HUDEP-2 (cell line): ENCODE measurements around the gene BNIP5.
"Not testable (repeated sequence)": the region's sequence is repeated elsewhere in the genome, so short reads cannot be mapped to it uniquely, and the experiment has no call there.

ENCODE experiments used
- DNase-seq, 76 experiments: peaks; one replicate each; lab custom pipeline; 2025; ENCODE audit not compliant: unreplicated experiment in 76 of 76; lab: John Stamatoyannopoulos, UW

The BNIP5 gene

DNA sequence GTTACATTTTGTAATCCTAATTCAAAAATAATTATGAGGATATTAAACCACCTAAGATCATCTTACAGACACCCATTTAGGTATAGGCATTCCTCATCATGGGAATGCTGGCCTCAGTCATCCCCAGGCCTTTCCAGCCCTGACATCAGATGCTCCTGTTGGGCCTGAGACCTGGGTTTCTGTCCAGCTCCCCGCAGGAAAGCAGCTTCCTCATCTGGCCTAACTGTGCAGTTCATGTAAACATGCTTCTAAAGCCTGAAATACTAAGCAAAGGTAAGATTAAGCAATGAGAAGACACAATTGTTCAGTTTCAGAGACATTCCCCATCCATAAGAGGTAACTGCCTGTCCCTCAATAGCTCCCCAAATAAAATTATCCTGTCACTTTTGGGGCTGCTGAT, 31.7 kb upstream of the BNIP5 start:
- no peak for DNase-seq

DNA sequence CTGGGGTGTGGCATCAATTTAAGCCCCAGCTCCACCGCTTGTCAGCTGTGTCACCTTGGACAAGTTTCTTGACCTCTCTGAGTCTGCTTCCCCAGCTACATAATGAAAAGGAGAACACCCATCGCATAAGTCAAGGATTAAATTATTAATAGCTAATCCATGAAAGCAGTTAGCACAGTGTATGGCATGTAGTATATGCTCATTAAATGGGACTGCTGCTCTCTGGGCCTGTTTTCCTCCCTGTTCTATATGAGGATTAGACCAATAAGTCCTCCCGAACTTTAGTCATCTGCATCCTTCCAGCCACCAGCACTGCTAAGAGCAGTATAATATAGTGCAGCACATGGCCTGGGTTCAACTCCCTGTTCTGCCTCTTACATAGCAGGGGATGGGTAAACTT, 31.1 kb upstream of the BNIP5 start:
- no peak for DNase-seq

DNA sequence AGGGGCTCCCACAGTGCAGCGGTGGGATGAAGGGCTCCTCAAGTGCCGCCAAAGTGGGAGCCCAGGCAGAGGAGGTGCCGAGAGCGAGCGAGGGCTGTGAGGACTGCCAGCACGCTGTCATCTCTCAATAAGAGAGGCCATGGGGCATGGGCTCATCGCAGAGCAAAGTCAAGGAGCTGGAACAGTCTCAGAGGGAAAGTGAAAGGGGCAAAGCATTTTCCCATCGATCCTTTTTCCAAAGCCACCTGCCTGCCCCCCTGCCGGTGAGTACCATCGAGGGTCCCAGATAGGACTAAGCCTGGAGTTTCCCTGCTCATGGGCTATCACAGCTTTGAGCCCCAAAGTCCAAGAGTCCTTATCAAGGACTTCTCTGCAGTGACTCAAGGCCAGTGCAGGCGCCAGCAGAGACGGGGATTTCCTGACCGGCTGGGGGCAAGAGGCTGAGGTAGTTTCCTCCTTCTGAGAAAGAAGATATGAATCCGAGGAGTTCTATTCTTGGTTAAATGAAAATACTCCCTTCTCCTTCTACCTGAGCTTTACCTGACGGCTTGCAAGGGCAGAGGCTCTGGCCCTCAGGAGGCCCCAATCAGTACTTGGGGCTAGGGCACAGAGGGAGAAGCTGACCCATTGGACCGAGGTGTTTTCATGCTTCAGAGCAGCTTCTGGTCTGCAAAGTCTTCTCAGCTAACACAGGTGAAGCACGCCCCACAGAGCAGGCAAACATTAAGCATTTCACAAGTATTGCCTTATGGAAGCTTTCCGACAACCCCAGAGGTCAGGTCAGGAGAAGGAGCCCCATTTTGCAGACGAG, 28.2 kb upstream of the BNIP5 start:
- DNase-seq = peak in 1 of 76 experiments; percentile 20

DNA sequence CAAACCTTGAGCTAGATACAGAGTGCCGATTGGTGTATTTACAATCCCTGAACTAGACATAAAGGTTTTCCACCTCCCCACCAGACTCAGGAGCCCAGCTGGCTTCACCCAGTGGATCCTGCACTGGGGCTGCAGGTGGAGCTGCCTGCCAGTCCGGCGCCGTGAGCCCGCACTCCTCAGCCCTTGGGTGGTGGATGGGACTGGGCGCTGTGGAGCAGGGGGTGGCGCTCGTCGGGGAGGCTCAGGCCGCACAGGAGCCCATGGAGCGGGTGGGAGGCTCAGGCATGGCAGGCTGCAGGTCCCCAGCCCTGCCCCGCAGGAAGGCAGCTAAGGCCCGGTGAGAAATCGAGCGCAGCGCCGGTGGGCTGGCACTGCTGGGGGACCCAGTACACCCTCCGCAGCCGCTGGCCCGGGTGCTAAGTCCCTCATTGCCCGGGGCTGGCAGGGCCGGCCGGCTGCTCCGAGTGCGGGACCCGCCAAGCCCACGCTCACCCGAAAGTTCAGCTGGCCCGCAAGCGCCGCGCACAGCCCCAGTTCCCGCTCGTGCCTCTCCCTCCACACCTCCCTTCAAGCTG, 27.5 kb upstream of the BNIP5 start:
- DNase-seq = not testable (repeated sequence)

DNA sequence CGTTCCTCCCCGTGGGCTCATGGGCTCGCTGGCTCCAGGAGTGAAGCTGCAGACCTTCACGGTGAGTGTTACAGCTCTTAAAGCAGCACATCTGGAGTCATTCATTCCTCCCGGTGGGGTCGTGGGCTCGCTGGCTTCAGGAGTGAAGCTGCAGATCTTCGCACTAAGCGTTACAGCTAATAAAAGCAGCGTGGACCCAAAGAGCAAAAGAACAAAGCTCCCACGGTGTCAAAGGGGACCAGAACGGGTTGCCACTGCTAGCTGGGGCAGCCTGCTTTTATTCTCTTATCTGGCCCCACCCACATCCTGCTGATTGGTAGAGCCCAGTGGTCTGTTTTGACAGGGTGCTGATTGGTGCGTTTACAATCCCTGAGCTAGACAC, 26.7 kb upstream of the BNIP5 start:
- not testable (repeated sequence) for DNase-seq

DNA sequence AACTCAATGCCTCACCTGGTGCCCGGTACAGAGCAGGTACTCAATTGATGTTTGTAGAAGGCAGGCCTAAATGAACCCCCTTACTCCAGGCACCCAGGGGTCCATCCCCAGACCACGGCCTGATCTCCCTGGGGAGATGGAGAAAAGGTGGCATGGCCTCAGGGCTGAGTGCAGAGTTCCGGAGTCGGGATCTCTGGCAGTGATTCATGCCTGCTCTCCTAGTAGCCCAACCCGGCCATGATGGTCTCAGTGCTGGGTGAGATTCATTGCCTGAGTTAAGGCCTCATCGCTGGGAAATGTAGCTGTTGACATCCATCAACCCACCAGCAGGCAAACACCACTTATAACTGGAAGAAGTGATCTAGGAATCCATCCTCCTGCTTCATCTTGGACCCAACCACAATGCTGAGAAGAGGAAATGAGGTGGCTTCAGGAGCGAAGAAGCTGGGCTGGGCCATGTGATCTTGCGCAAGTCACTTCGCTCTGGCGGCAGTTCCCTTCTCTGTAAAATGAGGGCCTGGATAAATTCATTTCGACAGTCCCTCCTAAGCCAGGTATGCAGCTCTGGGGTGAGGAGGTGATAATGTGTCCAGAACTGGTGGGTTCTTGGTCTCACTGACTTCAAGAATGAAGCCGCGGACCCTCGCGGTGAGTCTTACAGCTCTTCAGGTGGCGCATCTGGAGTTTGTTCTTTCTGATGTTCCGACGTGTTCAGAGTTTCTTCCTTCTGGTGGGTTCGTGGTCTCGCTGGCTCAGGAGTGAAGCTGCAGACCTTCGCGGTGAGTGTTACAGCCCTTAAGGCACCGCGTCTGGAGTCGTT, 26.1 kb upstream of the BNIP5 start:
- DNase-seq = no peak

DNA sequence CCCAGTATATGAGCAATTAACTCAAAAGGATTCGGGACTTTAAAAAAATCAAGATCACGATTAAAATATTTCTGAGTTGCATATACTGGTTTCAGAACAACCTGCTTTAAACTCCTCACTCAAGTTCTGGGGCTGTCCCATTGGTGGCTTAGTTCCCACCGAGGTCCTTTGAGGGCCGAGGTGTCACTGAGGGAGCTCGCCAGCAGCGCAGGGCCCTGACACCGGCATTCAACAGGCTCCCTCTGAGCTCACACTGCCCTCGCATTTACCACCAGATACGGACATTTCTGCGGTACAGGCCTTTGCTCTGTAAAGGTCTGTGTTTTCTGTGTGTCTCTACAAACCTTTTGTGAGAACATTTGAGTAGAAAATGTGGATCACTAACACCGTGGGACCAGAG, 24.4 kb upstream of the BNIP5 start:
- no peak for DNase-seq

DNA sequence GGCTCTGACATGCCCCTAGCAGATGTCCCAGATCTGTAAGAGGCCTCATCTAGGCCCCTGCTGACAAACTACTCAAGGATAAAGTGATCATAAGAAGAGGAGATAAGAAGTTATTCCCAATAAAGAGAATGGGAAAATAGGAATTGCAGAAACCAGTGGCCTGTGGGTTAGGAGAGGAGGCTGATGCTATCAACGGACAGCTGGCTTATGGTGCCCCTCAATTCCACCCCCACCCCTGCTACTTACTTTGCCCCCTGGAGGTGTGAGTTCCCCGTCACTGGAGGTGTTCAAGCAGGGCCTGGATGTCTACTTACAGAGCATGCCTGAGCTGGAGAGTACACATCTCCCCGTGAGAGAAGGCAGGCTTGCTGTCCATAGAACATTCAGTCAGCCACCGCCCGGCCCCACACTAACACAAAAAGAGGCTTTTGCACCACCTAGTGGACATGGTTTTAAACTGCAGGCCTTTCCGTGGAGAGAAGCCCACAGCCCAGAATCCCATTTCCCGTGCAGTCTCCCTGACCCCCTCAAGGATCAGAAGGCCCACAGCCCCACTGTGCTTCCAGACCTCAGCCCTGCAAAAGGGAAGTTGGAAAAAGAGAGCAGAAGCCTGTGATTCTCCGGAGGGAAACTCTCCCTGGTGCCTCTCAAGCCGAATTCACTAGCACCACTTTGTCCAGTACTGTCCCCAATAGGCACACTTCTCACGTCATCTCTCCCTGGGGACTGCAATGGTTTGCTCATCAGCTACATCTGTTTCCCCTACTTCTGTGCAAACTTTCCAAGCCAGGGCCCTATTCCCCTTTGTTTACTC, 23.8 kb upstream of the BNIP5 start:
- DNase-seq = peak in 64 of 76 experiments; percentile 16 to 82 (median 61)

DNA sequence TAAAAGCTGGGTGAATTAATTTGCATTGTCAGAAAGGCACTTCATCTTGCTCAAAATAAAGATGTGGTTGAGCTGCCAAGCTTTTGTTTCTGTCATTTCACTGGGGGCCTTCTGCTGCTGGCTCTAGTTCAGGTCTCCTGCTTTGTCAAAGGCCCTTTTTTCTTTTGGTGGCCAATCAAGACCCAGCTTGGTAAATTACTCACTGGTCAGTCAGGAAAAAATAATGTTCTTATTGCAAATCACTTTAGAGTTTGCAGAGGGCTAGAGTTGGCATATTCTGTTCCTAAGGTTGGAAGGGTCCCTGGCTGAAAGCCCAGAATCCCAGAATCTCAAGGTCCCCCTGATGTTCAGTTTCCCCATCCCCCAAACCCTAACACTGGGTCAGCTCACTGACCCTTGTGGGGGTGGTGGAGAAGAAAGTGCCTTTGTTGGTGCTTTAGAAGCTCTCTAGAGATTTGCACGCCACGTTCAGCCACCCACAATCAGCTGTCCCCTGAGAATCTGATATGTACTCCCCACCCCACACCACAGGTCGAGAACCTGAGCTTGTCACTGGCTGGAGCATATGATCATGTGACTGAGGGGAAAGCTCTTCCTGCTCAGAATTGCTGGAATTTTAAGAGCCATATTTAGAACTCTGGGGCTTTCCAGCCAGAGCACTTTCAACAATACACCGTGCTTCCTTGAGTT, 21.7 kb upstream of the BNIP5 start:
- DNase-seq = peak in 2 of 76 experiments; percentile 22 to 24

DNA sequence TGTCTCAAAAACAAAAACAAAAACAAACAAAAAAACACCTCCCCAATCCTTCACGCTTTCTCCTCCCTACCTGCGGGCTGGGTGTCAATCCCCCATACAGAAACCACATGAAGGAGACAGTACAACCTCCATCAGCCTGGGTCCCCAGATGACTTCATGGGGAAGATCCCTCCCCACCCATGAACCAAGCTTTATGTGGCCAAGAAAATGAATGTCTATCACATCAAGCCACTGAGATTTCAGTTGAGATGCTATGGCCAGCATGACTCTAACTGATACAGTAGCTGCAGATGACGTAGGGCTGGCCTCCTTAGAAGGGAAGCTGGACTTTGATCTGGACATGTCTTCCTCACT, 21.2 kb upstream of the BNIP5 start:
- peak in 3 of 76 experiments; percentile 15 to 31 (median 18) for DNase-seq

DNA sequence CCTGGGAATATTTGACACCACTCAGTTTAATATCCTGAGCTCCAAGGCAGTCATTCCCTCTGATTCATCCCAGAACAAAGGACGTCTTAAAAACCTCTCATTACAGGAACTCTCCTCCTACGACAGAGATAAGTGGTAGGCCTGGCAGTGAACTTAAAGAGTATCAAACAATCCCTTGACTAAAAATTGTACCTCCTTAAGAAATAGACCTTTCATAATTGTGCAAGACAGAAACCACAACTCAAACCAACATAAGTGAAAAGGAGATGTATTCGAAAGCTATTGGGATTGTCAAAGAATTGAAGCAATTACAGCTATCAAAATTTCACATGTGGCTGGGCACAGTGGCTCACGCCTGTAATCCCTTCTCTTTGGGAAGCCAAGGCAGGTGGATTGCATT, 19.1 kb upstream of the BNIP5 start:
- DNase-seq = no peak

DNA sequence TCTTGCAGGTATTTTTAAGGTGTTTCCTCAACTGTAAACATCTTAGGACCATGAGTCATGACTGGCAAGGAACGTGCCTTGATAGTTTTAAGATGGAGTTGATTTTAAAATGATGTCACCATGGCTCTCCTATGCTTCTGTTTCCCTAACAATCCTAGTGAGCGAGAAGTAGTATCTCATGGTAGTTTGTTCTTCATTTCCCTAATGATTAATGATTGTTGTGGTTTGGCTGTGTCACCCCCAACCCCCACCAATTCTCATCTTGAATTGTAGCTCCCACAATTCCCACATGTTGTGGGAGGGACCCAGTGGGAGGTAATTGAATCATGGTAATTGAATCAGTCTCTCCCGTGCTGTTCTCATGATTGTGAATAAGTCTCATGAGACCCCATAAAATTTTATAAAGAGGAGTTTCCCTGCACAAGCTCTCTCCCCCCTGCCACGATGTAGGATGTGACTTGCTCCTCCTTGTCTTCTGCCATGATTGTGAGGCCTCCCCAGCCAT, 16.8 kb upstream of the BNIP5 start:
- DNase-seq = no peak

DNA sequence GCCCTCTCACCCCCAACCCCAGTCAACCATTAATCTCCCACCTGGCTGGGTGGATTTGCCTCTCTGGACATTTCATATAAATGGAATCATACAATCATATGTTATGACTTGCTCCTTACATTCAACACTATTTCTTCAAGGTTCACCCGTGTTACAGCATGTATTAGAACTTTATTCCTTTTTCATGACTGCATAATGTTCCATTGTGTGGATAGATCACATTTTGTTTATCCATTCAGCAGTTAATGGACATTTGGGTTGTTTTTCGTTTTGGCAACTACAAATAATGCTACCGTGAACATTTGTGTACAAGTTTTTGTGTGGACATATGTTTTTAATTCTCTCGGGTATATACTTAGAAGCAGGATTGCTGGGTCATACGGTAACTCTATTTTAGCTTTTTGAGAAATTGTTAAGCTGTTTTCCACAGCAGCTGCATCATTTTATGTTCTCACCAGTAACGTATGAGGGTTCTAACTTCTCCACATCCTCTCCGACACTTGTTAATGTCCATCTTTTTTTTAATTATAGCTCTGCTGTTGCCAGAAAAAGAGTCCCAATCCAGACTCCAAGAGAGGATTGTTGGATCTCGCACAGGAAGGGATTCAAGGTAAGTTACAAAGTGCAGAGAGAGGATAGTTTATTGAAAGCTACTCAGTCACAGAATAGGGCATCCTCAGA, 15.9 kb upstream of the BNIP5 start:
- DNase-seq = no peak

DNA sequence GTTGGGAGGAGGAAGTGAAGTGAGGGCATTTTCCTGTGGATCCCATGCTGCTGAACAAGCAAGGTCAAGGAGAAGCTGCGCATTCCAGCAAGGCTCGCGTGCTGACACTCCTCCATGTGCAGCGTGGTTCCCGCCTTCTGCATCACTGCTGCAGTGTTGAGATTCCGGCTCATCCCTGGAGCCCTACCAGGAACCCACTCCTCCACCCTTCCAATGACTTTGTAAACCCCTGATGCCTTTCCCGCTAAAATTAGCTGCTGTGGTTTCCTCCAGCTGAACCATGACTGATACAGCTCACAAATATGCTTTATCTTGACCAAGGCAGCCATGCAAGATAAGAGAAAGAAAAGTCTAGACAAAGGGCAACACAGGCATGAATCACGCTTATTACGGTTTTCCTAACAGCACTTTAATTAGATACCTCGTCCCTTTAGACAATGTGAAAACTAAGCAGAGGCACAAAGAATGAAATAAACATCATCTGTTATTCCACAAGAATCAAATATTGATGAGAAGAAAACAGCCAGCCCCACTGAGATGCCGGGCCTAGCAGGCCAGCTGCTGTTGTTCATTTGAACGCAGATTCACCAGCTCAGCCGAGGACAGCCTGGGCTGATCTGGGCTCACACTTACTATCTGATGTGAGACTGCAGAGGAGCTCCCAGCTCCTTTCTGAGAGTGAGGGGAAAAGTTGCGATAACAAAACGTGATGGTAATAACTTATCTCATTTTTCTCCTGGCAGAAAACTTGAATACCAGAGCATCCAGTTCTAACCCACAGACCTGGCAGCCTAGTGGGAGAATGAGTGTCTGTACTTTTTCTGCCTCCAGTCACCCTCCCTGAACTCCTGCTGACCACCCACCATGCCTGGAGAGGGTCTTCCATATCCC, 14.2 kb upstream of the BNIP5 start:
- peak in 70 of 76 experiments; percentile 15 to 85 (median 52) for DNase-seq

DNA sequence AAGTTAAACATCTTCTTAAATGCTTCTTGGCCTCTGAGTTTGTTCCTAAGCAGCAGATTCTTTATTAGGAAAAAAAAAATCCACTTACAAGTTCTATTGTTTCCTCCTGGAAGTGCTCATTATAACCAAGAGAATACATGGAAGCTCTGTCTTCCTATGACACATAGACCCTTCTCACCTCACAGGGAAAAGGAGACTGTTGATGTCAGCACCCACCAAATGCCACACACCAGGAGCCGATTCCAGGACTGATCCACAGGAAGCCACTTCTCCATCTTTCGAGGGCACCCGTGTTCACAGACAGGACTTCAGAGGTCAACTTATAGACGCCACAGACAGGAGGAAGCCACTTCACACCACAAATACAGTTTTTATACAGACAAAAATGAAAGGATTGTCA, 13.4 kb upstream of the BNIP5 start:
- no peak for DNase-seq

DNA sequence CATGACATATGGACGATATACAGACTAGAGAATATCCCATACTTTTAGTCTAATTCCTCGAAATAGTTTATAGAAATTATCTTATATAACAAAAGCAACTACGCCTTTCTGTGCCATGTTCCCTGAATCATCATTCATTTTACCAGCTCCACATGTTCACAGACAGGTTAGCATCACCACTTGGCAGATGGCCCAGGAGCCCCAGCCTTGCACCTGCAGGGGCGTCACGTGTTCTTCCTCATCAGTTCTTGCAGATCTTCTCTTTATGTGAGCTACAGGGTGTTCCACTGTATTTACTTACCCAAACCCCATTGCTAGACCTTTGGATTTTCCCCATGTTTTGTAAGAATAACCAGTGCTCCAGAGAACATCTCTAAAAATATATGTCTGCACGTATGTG, 12.6 kb upstream of the BNIP5 start:
- peak in 6 of 76 experiments; percentile 8 to 32 (median 14) for DNase-seq

DNA sequence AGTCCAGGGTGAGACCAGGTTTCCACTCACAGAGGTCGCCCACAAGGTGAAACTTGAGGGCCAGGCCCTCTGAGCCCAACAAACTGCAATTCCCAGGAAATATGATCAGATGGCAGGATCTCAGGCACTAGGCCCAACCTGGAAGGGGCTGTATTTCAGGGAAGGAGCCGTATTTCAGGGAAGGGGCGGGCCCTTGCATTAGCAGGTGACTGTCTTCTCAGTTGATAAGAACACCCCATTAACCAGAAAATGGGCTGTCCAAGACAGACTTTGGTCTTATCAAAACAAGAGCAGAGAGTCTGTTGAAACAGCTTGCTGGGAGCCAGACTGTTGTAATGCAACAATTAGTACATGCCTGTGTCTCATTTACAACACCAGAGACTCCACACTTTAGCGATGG, 10.9 kb upstream of the BNIP5 start:
- DNase-seq = peak in 68 of 76 experiments; percentile 16 to 96 (median 64)

DNA sequence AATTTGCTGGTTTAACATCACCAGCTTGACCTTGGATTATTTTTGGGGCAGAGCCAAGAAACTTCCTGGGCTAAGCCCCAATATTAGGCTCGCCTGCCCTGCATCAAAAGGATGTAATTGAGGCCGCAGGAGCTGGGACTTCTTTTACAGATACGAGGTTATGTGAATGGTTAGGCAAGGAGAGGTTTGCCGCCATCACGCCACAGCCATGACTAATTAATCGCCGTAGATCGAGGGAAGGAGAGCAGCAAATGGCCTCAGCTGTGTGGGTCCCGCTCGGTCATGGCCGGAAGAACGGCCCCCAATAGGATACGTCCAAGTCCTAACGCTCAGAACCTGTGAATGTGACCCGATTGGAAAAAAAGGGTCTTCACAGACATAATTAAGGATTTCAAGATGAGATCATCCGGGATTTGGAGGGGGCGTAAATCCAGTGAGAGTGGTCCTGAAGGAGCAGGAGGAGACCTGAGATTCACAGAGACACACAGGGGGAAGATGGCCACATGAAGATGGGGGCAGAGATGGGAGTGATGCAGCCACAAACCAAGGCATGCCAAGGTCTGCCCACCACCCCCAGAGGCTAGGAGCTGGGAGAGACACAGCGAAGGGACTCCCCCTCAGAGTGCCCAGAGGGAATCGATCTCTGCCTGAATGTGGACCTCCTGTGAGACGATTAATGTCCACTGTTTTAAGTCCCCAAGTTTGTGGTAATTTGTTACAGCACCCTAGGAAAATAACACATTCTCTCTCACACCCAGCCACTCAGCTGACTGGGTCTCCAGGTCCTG, 10.0 kb upstream of the BNIP5 start:
- no peak for DNase-seq
